ENCODE results near the gene MTTP. TPM values are rescaled to one million over a fixed set of nuclear protein-coding genes. Genes with fewer than 3 reads are reported as not detected.

The MTTP gene
- total RNA-seq, 1 donor from 2014 or later, result 54.9 TPM

- H3K27ac Mint-ChIP-seq, result no peak overlapping the region
- no peak for DNase-seq (ENCODE audit: low spot score, unreplicated experiment)
- H3K36me3 Mint-ChIP-seq (ENCODE audit: insufficient read depth), result no peaks in the 10 kb centered on the region
- peaks cover 5% of the 10 kb centered on the region for H3K9me3 Mint-ChIP-seq (ENCODE audit: low read depth)
- no peak overlapping the region for H3K4me3 Mint-ChIP-seq (ENCODE audit: low read depth)
- H3K27me3 Mint-ChIP-seq, result no peaks in the 10 kb centered on the region
- TF ChIP-seq CTCF (IDR thresholded peaks at IDR 0.05; ENCODE audit: unreplicated experiment), result no peak
- H3K4me1 Mint-ChIP-seq (ENCODE audit: low read depth), result peaks cover 27% of the 10 kb centered on the region
Measured at GRCh38 chr4:99537674-99538073, 37.0 kb upstream of the MTTP start.

- Mint-ChIP-seq H3K4me1 (ENCODE audit: low read depth) (peaks cover 27% of the 10 kb centered on the region), H3K27ac (peak overlapping the region; percentile 41), H3K9me3 (ENCODE audit: low read depth) (peaks cover under 1% of the 10 kb centered on the region), H3K4me3 (ENCODE audit: low read depth) (no peak overlapping the region), H3K36me3 (ENCODE audit: insufficient read depth) (no peaks in the 10 kb centered on the region), H3K27me3 (no peaks in the 10 kb centered on the region)
- TF ChIP-seq CTCF (IDR thresholded peaks at IDR 0.05; ENCODE audit: unreplicated experiment), result no peak
- DNase-seq (ENCODE audit: low spot score, unreplicated experiment), result no peak
Measured at GRCh38 chr4:99540277-99540939, 34.2 kb upstream of the MTTP start.

GRCh38 chr4:99552872-99553271, 21.8 kb upstream of the MTTP start:
- Mint-ChIP-seq H3K9me3 (ENCODE audit: low read depth) (no peaks in the 10 kb centered on the region), H3K27ac (no peak overlapping the region), H3K36me3 (ENCODE audit: insufficient read depth) (no peaks in the 10 kb centered on the region), H3K27me3 (no peaks in the 10 kb centered on the region), H3K4me1 (ENCODE audit: low read depth) (no peaks in the 10 kb centered on the region), H3K4me3 (ENCODE audit: low read depth) (no peak overlapping the region)
- no peak for TF ChIP-seq CTCF (IDR thresholded peaks at IDR 0.05; ENCODE audit: unreplicated experiment)
- no peak for DNase-seq (ENCODE audit: low spot score, unreplicated experiment)

- H3K4me3 Mint-ChIP-seq (ENCODE audit: low read depth), result peak within 1 kb of the TSS; percentile 98
- no peak for TF ChIP-seq CTCF (IDR thresholded peaks at IDR 0.05; ENCODE audit: unreplicated experiment)
- peak within 1 kb of the TSS; percentile 100 for H3K27ac Mint-ChIP-seq
- H3K4me1 Mint-ChIP-seq (ENCODE audit: low read depth), result peaks cover 4% of the 10 kb centered on the region
- H3K36me3 Mint-ChIP-seq (ENCODE audit: insufficient read depth), result no peaks in the 10 kb centered on the region
- H3K9me3 Mint-ChIP-seq (ENCODE audit: low read depth), result no peaks in the 10 kb centered on the region
- H3K27me3 Mint-ChIP-seq, result no peaks in the 10 kb centered on the region
- peak; percentile 84 for DNase-seq (ENCODE audit: low spot score, unreplicated experiment)
Measured at GRCh38 chr4:99563310-99564186, 11.1 kb upstream of the MTTP start, which contains the start of gene TRMT10A. Gene TRMT10A, minus strand, starts transcription at chr4:99564039. Its CDS starts 4,701 bp downstream, at chr4:99559338.

DNA sequence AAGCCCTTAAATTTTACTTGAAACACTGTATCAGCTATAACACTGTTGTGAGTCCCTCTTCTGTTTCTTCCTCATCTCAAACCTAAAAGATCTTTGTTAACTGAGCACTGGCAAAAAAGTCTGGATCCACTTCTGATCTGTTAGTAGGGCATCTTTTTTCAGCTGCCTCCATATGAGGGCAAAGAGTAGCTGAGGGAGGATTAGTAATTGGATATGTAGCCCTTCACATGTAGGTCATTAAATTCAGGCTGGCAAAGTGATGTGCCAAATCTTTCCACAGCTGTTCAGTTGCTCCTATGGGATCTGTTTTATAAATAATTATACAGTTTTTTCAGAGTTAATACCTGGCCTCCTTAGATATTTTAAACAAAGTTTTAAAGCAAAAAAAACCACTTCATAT, 9.7 kb upstream of the MTTP start:
- no peak for TF ChIP-seq CTCF (IDR thresholded peaks at IDR 0.05; ENCODE audit: unreplicated experiment)
- peak overlapping the region; percentile 98 for H3K4me3 Mint-ChIP-seq (ENCODE audit: low read depth)
- no peak for DNase-seq (ENCODE audit: low spot score, unreplicated experiment)
- no peaks in the 10 kb centered on the region for H3K27me3 Mint-ChIP-seq
- no peak overlapping the region for H3K27ac Mint-ChIP-seq
- no peaks in the 10 kb centered on the region for H3K9me3 Mint-ChIP-seq (ENCODE audit: low read depth)
- no peaks in the 10 kb centered on the region for H3K36me3 Mint-ChIP-seq (ENCODE audit: insufficient read depth)
- peaks cover 4% of the 10 kb centered on the region for H3K4me1 Mint-ChIP-seq (ENCODE audit: low read depth)

All from progenitor cell of endocrine pancreas (in vitro differentiated cells).